Neural cell (in vitro differentiated cells): ENCODE data around the gene RNASEL.

ENCODE experiments used
- CTCF ChIP-seq: fragments of 450-650 bp; IDR thresholded peaks from 2 replicates; pipeline ENCODE4 v1.5.1; 2014; ENCODE audit warnings: antibody characterized with exemption, mild to moderate bottlenecking, moderate library complexity; ENCODE audit not compliant: poor library complexity, severe bottlenecking
- EP300 ChIP-seq: fragments of 450-650 bp; conservative IDR thresholded peaks from 2 replicates; pipeline ENCODE4 v1.6.1; 2014; ENCODE audit warnings: antibody characterized with exemption, mild to moderate bottlenecking, moderate library complexity; ENCODE audit not compliant: poor library complexity, severe bottlenecking
- EZH2 ChIP-seq: fragments of 200-600, 300-800 bp; shearing (Covaris generic), sonication (generic); IDR thresholded peaks from 2 replicates; pipeline ENCODE4 v1.6.1; 2014; ENCODE audit warnings: antibody characterized with exemption, low read length, borderline replicate concordance, mild to moderate bottlenecking; ENCODE audit not compliant: insufficient read depth, poor library complexity, severe bottlenecking
- MXI1 ChIP-seq: fragments of 450-650 bp; conservative IDR thresholded peaks from 2 replicates; pipeline ENCODE4 v1.6.1; 2014; ENCODE audit warnings: antibody characterized with exemption, mild to moderate bottlenecking; ENCODE audit not compliant: poor library complexity, severe bottlenecking
- POLR2AphosphoS5 ChIP-seq: IDR thresholded peaks from 2 replicates; pipeline ENCODE4 v1.6.1; 2012
- RAD21 ChIP-seq: fragments of 450-650 bp; conservative IDR thresholded peaks from 2 replicates; pipeline ENCODE4 v1.6.1; 2014; ENCODE audit warnings: antibody characterized with exemption, mild to moderate bottlenecking, moderate library complexity
- REST ChIP-seq: IDR thresholded peaks from 2 replicates; pipeline ENCODE4 v1.6.1; 2012; ENCODE audit warnings: borderline replicate concordance
- SMC3 ChIP-seq: fragments of 450-650 bp; conservative IDR thresholded peaks from 2 replicates; pipeline ENCODE4 v1.6.1; 2014; ENCODE audit warnings: antibody characterized with exemption, mild to moderate bottlenecking, moderate library complexity; ENCODE audit not compliant: poor library complexity
- TAF1 ChIP-seq: IDR thresholded peaks from 2 replicates; pipeline ENCODE4 v1.6.1; 2012; ENCODE audit warnings: low read depth

DNA sequence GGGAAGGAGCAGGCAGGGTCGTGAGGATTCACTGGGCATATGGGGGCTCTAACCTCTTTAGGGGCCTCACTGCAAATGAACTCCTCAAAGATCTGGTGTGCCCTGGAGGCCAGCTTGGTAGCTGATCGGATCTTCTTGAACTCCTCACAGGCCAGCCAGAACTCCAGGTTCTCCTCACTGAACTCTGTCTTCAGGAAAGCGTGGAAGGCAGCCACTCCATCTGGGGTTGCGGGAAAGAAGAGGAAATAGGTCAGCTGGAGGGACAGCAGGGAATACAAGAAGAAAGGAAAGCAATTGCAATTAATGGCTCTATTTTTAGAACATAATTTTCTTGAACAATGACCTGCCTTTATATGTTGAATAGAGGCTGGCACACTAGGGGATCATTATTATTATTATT, 12.9 kb upstream of the RNASEL start:
- TF ChIP-seq EP300, result no peak
- TF ChIP-seq CTCF, result no peak
- TF ChIP-seq POLR2AphosphoS5, result no peak
- TF ChIP-seq MXI1, result peak; percentile 2
- TF ChIP-seq REST, result no peak
- no peak for TF ChIP-seq TAF1
- no peak for TF ChIP-seq EZH2
- TF ChIP-seq RAD21, result no peak
- no peak for TF ChIP-seq SMC3
